Measurements from ENCODE around the gene SH2D3C. TPM values are rescaled to one million over a fixed set of nuclear protein-coding genes. Genes with fewer than 3 reads are reported as not detected.

Gene SH2D3C
- total and polyA plus RNA-seq, 12 donors = 2.1 to 27.1 (median 10.3) TPM

GRCh38 chr9:127801955-127802575 lies 23.6 kb upstream of the SH2D3C start:
- WGBS, 4 donors = 11 to 18% (median 14%) methylated on average over 6 to 10 of the region's 10 CpGs
- intact Hi-C loops (cut with DNase I) = no loop called here
- Histone ChIP-seq H3K27me3 (no peaks in the 10 kb centered on the region), H3K4me1 (replicated peaks in 1 of 2) (peaks cover 24 to 37% of the 10 kb centered on the region in 2 donors), H3K9me3 (replicated peaks in 1 of 3) (no peaks in the 10 kb centered on the region), H3K27ac (peak overlapping the region; percentile 85 to 99 (median 94)), H3K36me3 (replicated peaks in 1 of 2) (peaks cover 0 to 21% of the 10 kb centered on the region in 2 donors), H3K4me3 (peak overlapping the region in 1 of 4 donors; percentile 89)
- peak in 1 of 6 experiments; percentile 29 for TF ChIP-seq CTCF (IDR thresholded peaks at IDR 0.05)
- TF ChIP-seq POLR2A (IDR thresholded peaks at IDR 0.05) = peak in 1 of 2 donors; percentile 17
- DNase-seq = peak in 5 of 7 donors; percentile 48 to 83 (median 75)

GRCh38 chr9:127796852-127797370 lies 18.4 kb upstream of the SH2D3C start:
- intact Hi-C loops (cut with DNase I) = no loop called here
- H3K4me1 ChIP-seq (replicated peaks in 1 of 2) = peaks cover 21 to 53% of the 10 kb centered on the region in 2 donors
- 52 to 58% (median 54%) methylated on average over 11 of the region's 11 CpGs for WGBS, 4 donors
- no peaks in the 10 kb centered on the region for H3K27me3 ChIP-seq
- H3K36me3 ChIP-seq (replicated peaks in 1 of 2) = peaks cover 0 to 12% of the 10 kb centered on the region in 2 donors
- DNase-seq = peak in 1 of 7 donors; percentile 14
- TF ChIP-seq POLR2A (IDR thresholded peaks at IDR 0.05) = no peak
- no peak for TF ChIP-seq CTCF (IDR thresholded peaks at IDR 0.05)
- peak overlapping the region; percentile 48 to 81 (median 76) for H3K27ac ChIP-seq
- no peak overlapping the region for H3K4me3 ChIP-seq
- no peaks in the 10 kb centered on the region for H3K9me3 ChIP-seq (replicated peaks in 1 of 3)

GRCh38 chr9:127796225-127796813 lies 17.9 kb upstream of the SH2D3C start:
- peak; percentile 65 to 92 (median 89) for DNase-seq
- H3K9me3 ChIP-seq (replicated peaks in 1 of 3) = no peaks in the 10 kb centered on the region
- H3K4me1 ChIP-seq (replicated peaks in 1 of 2) = peaks cover 16 to 47% of the 10 kb centered on the region in 2 donors
- H3K27ac ChIP-seq = peak overlapping the region; percentile 48 to 81 (median 76)
- 29 to 52% (median 37%) methylated on average over 8 of the region's 8 CpGs for WGBS, 4 donors
- peaks cover 0 to 18% of the 10 kb centered on the region in 2 donors for H3K36me3 ChIP-seq (replicated peaks in 1 of 2)
- no peak overlapping the region for H3K4me3 ChIP-seq
- intact Hi-C loops (cut with DNase I) = no loop called here
- H3K27me3 ChIP-seq = no peaks in the 10 kb centered on the region
- no peak for TF ChIP-seq POLR2A (IDR thresholded peaks at IDR 0.05)
- no peak for TF ChIP-seq CTCF (IDR thresholded peaks at IDR 0.05)

GRCh38 chr9:127794001-127794791 lies 15.7 kb upstream of the SH2D3C start:
- Histone ChIP-seq H3K27me3 (no peaks in the 10 kb centered on the region), H3K4me3 (no peak overlapping the region), H3K36me3 (replicated peaks in 1 of 2) (peaks cover 0 to 39% of the 10 kb centered on the region in 2 donors), H3K9me3 (replicated peaks in 1 of 3) (no peaks in the 10 kb centered on the region), H3K27ac (peak overlapping the region in 3 of 5 donors; percentile 1 to 96 (median 79)), H3K4me1 (replicated peaks in 1 of 2) (peaks cover 29 to 64% of the 10 kb centered on the region in 2 donors)
- DNase-seq = peak in 4 of 7 donors; percentile 33 to 73 (median 52)
- TF ChIP-seq POLR2A (IDR thresholded peaks at IDR 0.05) = no peak
- 58 to 71% (median 62%) methylated on average over 6 to 14 of the region's 14 CpGs for WGBS, 4 donors
- intact Hi-C loops (cut with DNase I) = no loop called here
